ENCODE data around the gene ARL11.

The ARL11 gene

GRCh38 chr13:49678191-49678914 lies 50.0 kb downstream of the ARL11 start:
- no peak for TF ChIP-seq LEF1 (IDR thresholded peaks at IDR 0.05; ENCODE audit: borderline replicate concordance)
- POLR2A ChIA-PET = no interaction called here
- CTCF ChIA-PET = no interaction called here
- DNase-seq (ENCODE audit: extremely low spot score) = no peak

- POLR2A ChIA-PET = no interaction called here
- no peak for TF ChIP-seq SUZ12 (IDR thresholded peaks at IDR 0.05)
- TF ChIP-seq HDGF (IDR thresholded peaks at IDR 0.05; ENCODE audit: borderline replicate concordance) = no peak
- TF ChIP-seq BHLHE40 (IDR thresholded peaks at IDR 0.05; ENCODE audit: borderline replicate concordance) = no peak
- no peak for TF ChIP-seq PKNOX1 (IDR thresholded peaks at IDR 0.05)
- no peak for TF ChIP-seq L3MBTL2 (conservative IDR thresholded peaks at IDR 0.05)
- TF ChIP-seq ARNT (IDR thresholded peaks at IDR 0.05) = no peak
- no peak for TF ChIP-seq CTBP1 (IDR thresholded peaks at IDR 0.05; ENCODE audit: borderline replicate concordance)
- TF ChIP-seq ELF4 (IDR thresholded peaks at IDR 0.05) = no peak
- DNase-seq (ENCODE audit: extremely low spot score) = no peak
- CTCF ChIA-PET = no interaction called here
Measured at GRCh38 chr13:49679246-49679645, 50.9 kb downstream of the ARL11 start.

- POLR2A ChIA-PET = no interaction called here
- no peak for DNase-seq (ENCODE audit: extremely low spot score)
- TF ChIP-seq ARNT (IDR thresholded peaks at IDR 0.05) (no peak), SUZ12 (IDR thresholded peaks at IDR 0.05) (no peak), LEF1 (IDR thresholded peaks at IDR 0.05; ENCODE audit: borderline replicate concordance) (no peak), ELF4 (IDR thresholded peaks at IDR 0.05) (no peak), TARDBP (IDR thresholded peaks at IDR 0.05) (no peak), HDGF (IDR thresholded peaks at IDR 0.05; ENCODE audit: borderline replicate concordance) (no peak), CTBP1 (IDR thresholded peaks at IDR 0.05; ENCODE audit: borderline replicate concordance) (no peak), ZNF384 (IDR thresholded peaks at IDR 0.05) (no peak), NFRKB (IDR thresholded peaks at IDR 0.05) (no peak), FOXK2 (IDR thresholded peaks at IDR 0.05) (no peak), PKNOX1 (IDR thresholded peaks at IDR 0.05) (no peak), FOXA1 (IDR thresholded peaks at IDR 0.05) (no peak), L3MBTL2 (conservative IDR thresholded peaks at IDR 0.05) (no peak), BHLHE40 (IDR thresholded peaks at IDR 0.05; ENCODE audit: borderline replicate concordance) (no peak), SP1 (IDR thresholded peaks at IDR 0.05) (no peak), FOXM1 (IDR thresholded peaks at IDR 0.05; ENCODE audit: borderline replicate concordance) (no peak)
- CTCF ChIA-PET = no interaction called here
Measured at GRCh38 chr13:49681842-49682435, 53.6 kb downstream of the ARL11 start.
